HL-60 (cell line): ENCODE measurements around the gene FGGY.

Experiments used
- DNase-seq, 2 experiments: peaks; one replicate each; pipeline ENCODE4 v3.0.0-alpha.2; 2010 to 2020; ENCODE audit warnings: low read depth in 1 of 2, low spot score in 1 of 2
- H3K27ac ChIP-seq: fragments of 250-450 bp; sonication (Bioruptor Pico); replicated peaks from 2 replicates; pipeline ENCODE4 v1.5.1; 2020; ENCODE audit warnings: mild to moderate bottlenecking, moderate library complexity
- H3K27me3 ChIP-seq: fragments of 250-450 bp; sonication (Bioruptor Pico); 2 replicates; pipeline ENCODE4 v1.5.1; 2021; ENCODE audit warnings: mild to moderate bottlenecking, moderate library complexity; ENCODE audit not compliant: insufficient read depth, poor library complexity, severe bottlenecking
- H3K4me3 ChIP-seq: replicated peaks from 2 replicates; pipeline ENCODE4 v1.5.1; 2011; ENCODE audit warnings: mild to moderate bottlenecking, control low read depth, low read length; ENCODE audit not compliant: insufficient read depth
- CTCF ChIP-seq: IDR thresholded peaks from one replicate; pipeline ENCODE4 v1.5.1; 2011; ENCODE audit warnings: low read length, control low read depth, inconsistent platforms; ENCODE audit not compliant: insufficient read depth
- GABPA ChIP-seq: IDR thresholded peaks from 2 replicates; pipeline ENCODE4 v1.6.1; 2012; ENCODE audit warnings: low read depth
- POLR2AphosphoS5 ChIP-seq: IDR thresholded peaks from 2 replicates; pipeline ENCODE4 v1.6.1; 2012; ENCODE audit warnings: low read depth
- REST ChIP-seq: IDR thresholded peaks from 2 replicates; pipeline ENCODE4 v1.6.1; 2012; ENCODE audit warnings: low read depth; ENCODE audit not compliant: insufficient replicate concordance
- SPI1 ChIP-seq: IDR thresholded peaks from 2 replicates; pipeline ENCODE4 v1.6.1; 2012; ENCODE audit warnings: low read depth, mild to moderate bottlenecking, borderline replicate concordance

Gene FGGY

GRCh38 chr1:59601811-59602210 lies 304.9 kb downstream of the FGGY start:
- no peaks in the 10 kb centered on the region for H3K27me3 ChIP-seq
- DNase-seq = no peak
- no peak overlapping the region for H3K4me3 ChIP-seq
- TF ChIP-seq GABPA (no peak), REST (no peak), POLR2AphosphoS5 (no peak), CTCF (no peak), SPI1 (no peak)
- H3K27ac ChIP-seq = no peak overlapping the region

GRCh38 chr1:59604191-59604590 lies 307.3 kb downstream of the FGGY start:
- H3K4me3 ChIP-seq = no peak overlapping the region
- no peak overlapping the region for H3K27ac ChIP-seq
- TF ChIP-seq GABPA = no peak
- TF ChIP-seq POLR2AphosphoS5 = no peak
- TF ChIP-seq REST = no peak
- TF ChIP-seq SPI1 = no peak
- TF ChIP-seq CTCF = no peak
- no peaks in the 10 kb centered on the region for H3K27me3 ChIP-seq
- no peak for DNase-seq

- no peak for DNase-seq
- H3K27ac ChIP-seq = no peak overlapping the region
- H3K4me3 ChIP-seq = no peak overlapping the region
- H3K27me3 ChIP-seq = no peaks in the 10 kb centered on the region
- no peak for TF ChIP-seq SPI1
- no peak for TF ChIP-seq POLR2AphosphoS5
- TF ChIP-seq CTCF = no peak
- no peak for TF ChIP-seq GABPA
- no peak for TF ChIP-seq REST
Observed at GRCh38 chr1:59605184-59605583, 308.3 kb downstream of the FGGY start.
